ENCODE results near the gene DLST.
A peak's percentile ranks its signal among the peaks of the same experiment; 100 is the strongest.

DLST gene

DNA sequence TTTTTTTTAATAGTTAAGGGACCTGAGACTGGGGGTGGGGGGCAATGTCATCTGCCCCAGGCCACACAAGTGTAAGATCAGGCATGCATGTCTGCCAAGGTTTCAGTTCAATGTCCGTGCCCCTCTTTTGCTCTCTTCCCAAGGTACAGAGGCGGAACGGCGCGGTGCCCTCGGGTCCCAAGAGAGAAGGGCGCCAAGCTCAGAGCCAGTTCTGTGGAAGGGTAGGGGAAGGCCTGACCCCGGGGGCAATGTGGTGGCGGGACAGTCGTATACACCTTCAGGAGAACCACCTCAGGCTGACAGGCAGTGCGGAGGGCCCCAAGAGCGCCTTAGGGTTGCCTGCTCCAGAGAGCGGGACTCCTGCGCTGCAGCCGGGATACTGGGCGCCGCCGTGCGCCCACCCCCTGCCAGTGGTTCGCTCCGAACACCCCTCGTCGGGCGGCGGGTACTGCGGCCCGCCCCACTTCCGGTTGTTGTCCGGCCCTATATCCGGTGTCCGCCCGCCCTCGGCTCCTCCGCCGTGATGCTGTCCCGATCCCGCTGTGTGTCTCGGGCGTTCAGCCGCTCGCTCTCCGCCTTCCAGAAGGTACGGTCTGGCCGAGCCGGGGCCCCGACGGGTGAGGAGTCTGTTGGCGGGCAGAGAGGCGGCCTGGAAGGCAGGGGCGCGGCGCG lies at the start of gene DLST:
DLST (plus strand) TSS at position 486 of the 672 bp plus-strand sequence; CDS start at position 524, 38 bp downstream.
- no peaks in the 10 kb centered on the region for H3K27me3 Mint-ChIP-seq
- H3K9me3 Mint-ChIP-seq = no peaks in the 10 kb centered on the region
- peak within 1 kb of the TSS; percentile 99 for H3K4me3 Mint-ChIP-seq
- H3K4me1 Mint-ChIP-seq (ENCODE audit: low read depth) = peaks cover 60% of the 10 kb centered on the region
- H3K36me3 Mint-ChIP-seq (ENCODE audit: low read depth) = peaks cover 41% of the 10 kb centered on the region
- peak within 1 kb of the TSS; percentile 96 for H3K27ac Mint-ChIP-seq

DNA sequence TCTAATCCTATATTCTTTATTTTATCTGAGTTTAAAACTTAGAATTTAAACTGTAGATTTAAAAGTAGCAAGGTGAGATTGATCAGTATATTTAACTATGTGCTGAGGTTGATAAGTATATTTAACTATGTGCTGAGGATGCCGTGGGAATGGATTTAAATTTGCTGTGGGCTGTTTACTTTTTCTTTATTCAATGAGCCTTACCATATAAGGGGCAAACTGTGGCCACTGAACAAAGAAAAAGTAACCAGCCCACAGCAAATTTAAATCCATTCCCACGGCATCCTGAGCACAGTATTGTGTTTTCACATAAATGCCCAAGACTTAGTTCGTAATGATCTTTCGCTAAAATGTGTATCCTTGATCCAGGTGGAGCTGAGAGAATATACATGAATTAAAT lies 48.9 kb upstream of the DLST start:
- Mint-ChIP-seq H3K9me3 (no peaks in the 10 kb centered on the region), H3K4me1 (ENCODE audit: low read depth) (peaks cover 37% of the 10 kb centered on the region), H3K27me3 (no peaks in the 10 kb centered on the region), H3K27ac (no peak overlapping the region), H3K36me3 (ENCODE audit: low read depth) (peaks cover 42% of the 10 kb centered on the region), H3K4me3 (no peak overlapping the region)

DNA sequence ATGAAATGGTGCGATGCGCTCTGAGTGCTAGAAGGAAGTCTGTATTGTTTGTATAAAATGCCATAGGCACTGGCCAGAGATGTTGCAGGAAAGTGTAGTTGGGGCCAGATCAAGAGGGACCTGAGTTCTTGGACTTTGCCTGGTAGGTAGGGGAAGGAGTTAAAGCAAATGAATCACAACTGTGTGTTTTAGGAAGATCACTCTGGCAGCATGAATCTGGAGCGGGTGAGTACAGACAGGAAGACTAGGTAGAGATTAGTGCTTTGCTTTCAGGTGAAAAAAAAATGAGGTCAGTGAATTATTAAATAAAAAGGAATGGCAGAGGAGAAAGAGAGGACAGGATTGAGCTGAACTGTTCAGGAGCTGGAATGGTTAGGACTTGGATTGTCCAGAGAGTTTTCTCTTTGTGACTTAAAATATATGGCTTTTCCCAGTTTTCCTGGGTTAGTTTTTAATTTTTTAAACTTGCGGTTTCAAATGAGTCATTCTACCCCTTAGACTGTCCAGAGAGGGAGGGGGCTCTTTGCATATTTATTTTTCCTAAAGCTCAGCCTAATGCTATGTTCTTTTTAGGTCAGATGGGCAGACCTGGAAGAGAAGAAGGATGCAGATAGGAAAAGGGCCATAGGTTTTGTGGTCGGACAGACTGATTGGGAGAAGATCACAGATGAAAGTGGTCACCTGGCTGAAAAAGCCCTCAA lies 46.9 kb upstream of the DLST start:
- H3K36me3 Mint-ChIP-seq (ENCODE audit: low read depth) = peaks cover 43% of the 10 kb centered on the region
- no peak overlapping the region for H3K4me3 Mint-ChIP-seq
- H3K9me3 Mint-ChIP-seq = no peaks in the 10 kb centered on the region
- no peaks in the 10 kb centered on the region for H3K27me3 Mint-ChIP-seq
- H3K4me1 Mint-ChIP-seq (ENCODE audit: low read depth) = peaks cover 54% of the 10 kb centered on the region
- peak overlapping the region; percentile 54 for H3K27ac Mint-ChIP-seq

DNA sequence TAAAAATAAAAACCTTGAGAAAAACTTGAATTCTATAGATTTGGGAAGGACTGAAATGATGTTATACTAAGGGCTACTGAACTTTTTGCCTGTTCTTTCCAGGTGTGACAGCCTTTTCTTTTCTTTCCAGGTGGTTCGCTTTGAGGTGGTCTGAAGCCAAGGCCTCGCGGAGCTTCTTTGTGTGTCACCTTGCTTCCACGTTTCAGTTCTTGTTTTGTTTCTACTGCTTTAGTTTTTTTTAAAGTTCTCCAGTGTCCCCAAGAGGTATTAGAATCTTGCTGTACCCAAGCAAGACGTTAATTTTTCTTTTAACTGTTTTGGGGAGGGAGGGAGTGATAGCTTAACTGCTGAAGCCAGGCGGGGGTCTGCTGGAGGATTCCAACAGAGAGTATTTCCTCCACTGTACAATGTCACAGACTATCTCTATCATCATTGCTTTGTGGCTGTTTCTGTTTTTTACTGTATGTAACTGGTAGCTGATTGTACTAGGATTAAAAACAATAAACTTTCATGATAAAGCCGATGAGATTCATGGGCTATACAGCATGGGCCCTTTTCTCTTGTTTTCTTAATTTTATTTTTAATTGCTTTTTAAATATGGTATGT lies 46.0 kb upstream of the DLST start:
- H3K9me3 Mint-ChIP-seq = no peaks in the 10 kb centered on the region
- H3K27ac Mint-ChIP-seq = peak overlapping the region; percentile 69
- no peak overlapping the region for H3K4me3 Mint-ChIP-seq
- peaks cover 40% of the 10 kb centered on the region for H3K36me3 Mint-ChIP-seq (ENCODE audit: low read depth)
- peaks cover 63% of the 10 kb centered on the region for H3K4me1 Mint-ChIP-seq (ENCODE audit: low read depth)
- no peaks in the 10 kb centered on the region for H3K27me3 Mint-ChIP-seq

DNA sequence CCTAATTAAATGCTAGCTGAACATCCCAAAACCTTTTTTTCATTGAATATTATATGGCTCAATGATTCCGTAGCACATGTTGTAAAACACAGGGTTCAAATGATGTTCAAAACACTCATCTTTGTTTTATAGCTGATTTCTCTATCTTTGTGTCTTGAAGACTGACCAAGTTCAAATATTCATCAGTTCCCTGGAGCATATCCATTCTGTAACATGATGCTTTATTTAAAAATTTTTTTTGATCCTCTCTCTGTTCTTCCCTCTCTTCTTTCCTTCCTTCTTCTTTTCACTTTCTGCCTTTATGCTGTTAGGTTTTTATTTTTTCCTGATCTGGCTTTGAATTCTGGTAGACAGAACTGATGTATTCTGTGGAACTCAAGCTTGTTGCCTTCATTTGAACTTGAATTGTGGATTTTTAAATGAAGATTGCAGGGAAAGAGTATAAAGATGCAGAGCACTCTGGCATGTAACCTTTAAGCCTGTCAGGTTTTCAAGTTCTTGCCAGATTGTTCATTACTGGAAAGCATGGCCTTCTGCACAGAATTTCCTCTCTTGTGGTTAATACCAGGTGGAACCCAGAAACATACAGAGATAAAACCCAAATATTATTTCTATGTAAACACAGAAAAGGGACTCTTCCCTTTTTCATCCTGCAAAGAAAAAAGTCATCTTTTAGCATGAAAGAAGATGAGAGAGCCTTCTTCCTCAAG lies 45.3 kb upstream of the DLST start:
- peak overlapping the region; percentile 44 for H3K4me3 Mint-ChIP-seq
- no peaks in the 10 kb centered on the region for H3K27me3 Mint-ChIP-seq
- H3K4me1 Mint-ChIP-seq (ENCODE audit: low read depth) = peaks cover 70% of the 10 kb centered on the region
- peak overlapping the region; percentile 89 for H3K27ac Mint-ChIP-seq
- no peaks in the 10 kb centered on the region for H3K9me3 Mint-ChIP-seq
- peaks cover 41% of the 10 kb centered on the region for H3K36me3 Mint-ChIP-seq (ENCODE audit: low read depth)

DNA sequence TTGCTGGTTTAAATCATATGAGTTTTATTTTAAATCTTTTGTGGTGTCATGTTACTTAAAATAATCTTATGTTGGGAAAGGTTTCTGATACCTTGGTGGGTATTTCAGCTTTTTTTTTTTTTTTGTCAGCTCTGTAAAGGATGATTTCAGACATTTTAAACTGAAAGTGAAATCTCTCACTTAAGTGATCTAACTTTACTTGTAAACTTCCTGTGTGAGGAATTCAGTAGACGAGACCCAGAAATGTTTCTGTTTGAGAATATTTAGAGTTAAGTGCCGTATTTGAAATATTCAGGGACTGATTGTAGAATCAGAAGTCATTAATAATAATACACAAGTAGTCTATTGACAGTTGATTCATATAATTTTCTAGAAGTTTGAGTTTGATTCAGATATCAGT lies 43.5 kb upstream of the DLST start:
- Mint-ChIP-seq H3K27me3 (no peaks in the 10 kb centered on the region), H3K4me1 (ENCODE audit: low read depth) (peaks cover 84% of the 10 kb centered on the region), H3K9me3 (no peaks in the 10 kb centered on the region), H3K4me3 (peak overlapping the region; percentile 59), H3K36me3 (ENCODE audit: low read depth) (peaks cover 41% of the 10 kb centered on the region), H3K27ac (peak overlapping the region; percentile 79)

DNA sequence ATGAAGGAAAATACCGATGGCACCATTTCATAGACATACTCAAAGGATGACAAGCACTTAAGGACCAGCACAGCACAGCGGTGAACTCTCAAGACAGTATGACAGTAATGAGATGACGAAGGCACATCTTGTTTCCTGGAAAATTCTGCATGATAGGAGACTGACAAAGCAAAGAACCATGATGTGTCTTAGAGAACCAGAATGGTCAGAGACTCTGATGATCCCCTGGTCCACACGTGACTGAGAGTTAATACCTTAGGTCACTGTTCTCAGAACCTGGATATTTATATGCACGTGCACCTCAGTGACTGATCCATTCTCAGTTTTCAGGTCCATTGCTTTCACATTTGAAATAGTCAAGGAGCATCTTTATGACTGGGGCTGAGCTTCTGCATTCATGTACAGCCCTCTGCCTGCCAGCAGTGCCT lies 41.1 kb upstream of the DLST start:
- Mint-ChIP-seq H3K36me3 (ENCODE audit: low read depth) (peaks cover 34% of the 10 kb centered on the region), H3K9me3 (no peaks in the 10 kb centered on the region), H3K27ac (peak overlapping the region; percentile 78), H3K27me3 (no peaks in the 10 kb centered on the region), H3K4me3 (no peak overlapping the region), H3K4me1 (ENCODE audit: low read depth) (peaks cover 69% of the 10 kb centered on the region)

DNA sequence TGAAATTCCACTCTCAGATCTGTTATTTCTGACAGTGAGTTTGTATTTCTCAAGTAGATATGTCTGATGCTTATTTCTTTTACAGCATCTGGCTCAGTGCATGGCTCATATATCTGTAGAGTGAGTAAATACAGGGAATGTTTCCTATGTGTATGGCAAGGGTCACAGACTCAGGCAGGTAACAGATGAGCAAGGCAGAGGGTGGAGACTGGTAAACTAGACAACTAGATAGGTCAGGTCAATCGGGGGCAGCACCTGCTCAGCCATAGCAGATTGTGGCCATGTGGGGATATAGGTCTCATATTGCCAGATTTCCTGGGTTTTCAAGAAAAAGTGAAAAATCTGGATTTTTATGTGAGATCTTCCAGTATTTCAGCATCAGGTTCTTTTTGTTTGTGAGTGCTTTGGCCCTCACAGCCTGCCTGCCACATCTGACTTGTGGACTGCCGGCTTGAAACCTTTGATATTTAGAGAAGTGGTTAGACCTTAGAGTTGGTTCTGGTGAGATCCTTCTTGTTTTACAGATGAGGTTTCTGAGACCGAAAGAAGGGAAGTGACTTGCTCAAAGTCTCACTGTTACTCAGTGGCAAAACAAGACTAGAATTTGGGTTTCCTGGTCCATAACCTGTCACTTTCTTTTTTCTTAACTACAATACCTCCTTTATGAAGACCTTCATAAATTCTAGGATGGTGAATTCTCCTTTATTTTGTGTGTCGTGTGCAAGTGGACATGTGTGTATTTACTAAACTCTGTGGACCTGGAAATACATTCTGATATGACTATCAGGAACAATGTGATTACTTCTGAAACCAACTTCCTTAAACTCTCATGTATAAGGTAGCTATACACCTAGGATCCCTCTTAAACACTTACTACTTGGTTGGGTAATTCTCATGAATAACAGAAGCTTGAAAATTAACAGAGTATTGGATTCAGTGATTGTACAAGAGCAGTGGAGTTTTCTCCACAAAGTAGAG lies 40.2 kb upstream of the DLST start:
- Mint-ChIP-seq H3K9me3 (no peaks in the 10 kb centered on the region), H3K4me3 (peak overlapping the region; percentile 53), H3K27ac (peak overlapping the region; percentile 78), H3K36me3 (ENCODE audit: low read depth) (peaks cover 31% of the 10 kb centered on the region), H3K4me1 (ENCODE audit: low read depth) (peaks cover 66% of the 10 kb centered on the region), H3K27me3 (no peaks in the 10 kb centered on the region)

DNA sequence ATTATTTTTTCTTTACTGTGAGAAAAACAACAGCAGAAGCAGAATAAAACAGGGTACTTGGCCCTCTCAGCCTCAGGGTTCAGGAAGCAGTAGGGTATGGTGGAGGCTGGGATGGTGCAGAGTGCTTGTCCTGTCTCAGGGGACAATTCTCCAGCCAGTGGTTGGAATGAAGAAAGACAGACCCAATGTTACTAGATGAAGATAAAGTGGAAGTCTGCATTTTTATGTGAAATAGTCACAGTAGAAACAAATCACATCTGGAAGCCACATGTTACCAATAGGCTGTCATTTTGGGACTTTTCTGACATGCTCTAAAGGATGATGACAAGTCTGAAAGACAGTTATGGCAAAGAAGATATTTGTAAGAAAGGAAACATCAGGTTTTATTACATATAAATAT lies 38.1 kb upstream of the DLST start:
- Mint-ChIP-seq H3K27ac (no peak overlapping the region), H3K9me3 (no peaks in the 10 kb centered on the region), H3K4me3 (no peak overlapping the region), H3K27me3 (no peaks in the 10 kb centered on the region), H3K36me3 (ENCODE audit: low read depth) (peaks cover 14% of the 10 kb centered on the region), H3K4me1 (ENCODE audit: low read depth) (peaks cover 44% of the 10 kb centered on the region)

DNA sequence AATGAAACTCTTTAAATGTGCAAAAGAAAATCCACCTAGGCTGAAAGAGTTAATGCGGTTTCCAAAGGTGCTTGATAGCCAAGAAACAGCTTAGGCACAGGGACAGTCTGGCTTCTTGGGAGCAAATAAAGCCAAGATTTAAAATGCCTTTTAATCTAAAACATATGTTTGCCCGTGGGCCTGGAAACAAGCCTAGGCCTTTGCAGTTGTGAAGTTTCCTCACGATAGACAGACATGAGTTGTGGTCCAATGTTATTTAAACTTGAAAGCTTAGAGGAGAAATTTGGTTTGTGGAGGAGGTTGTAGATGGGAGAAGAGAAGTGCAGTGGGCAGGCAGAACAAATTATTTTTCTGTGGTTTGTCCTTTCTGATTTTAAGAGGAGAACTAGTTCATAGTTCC lies 35.5 kb upstream of the DLST start:
- Mint-ChIP-seq H3K4me3 (no peak overlapping the region), H3K4me1 (ENCODE audit: low read depth) (peaks cover 22% of the 10 kb centered on the region), H3K9me3 (no peaks in the 10 kb centered on the region), H3K36me3 (ENCODE audit: low read depth) (no peaks in the 10 kb centered on the region), H3K27ac (no peak overlapping the region), H3K27me3 (no peaks in the 10 kb centered on the region)

DNA sequence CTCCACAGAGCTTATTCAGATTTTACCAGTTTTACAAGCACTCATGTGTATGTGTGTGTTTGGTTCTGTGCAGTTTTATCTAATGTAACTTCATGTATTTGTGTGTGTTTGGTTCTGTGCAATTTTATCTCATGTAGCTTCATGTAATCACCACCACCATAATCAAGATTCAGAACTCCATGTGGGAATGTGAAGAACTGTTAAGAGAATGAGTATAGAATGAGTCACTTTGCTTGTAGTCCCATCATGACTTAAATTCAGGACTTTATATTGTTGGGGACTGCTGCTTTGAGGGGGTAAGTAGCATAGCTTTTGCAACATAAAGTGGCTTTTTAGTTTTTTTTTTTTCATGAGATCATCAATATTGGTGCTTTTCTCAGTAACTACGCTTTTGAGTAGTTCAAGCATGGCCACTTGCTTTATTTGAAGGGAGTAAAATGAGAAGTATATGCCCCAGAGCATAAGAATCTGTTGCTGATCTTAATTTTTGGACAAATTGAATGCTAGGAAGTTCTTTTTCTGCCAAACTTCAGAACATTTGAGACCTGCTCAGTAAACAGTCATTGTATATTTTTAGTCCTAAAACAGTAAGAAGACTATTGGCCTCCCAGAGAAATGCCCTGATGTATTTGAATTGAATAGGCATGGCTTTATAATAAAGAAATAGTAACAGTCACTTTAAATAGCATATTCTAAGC lies 34.6 kb upstream of the DLST start:
- H3K27me3 Mint-ChIP-seq = no peaks in the 10 kb centered on the region
- no peaks in the 10 kb centered on the region for H3K9me3 Mint-ChIP-seq
- no peak overlapping the region for H3K27ac Mint-ChIP-seq
- no peaks in the 10 kb centered on the region for H3K36me3 Mint-ChIP-seq (ENCODE audit: low read depth)
- no peak overlapping the region for H3K4me3 Mint-ChIP-seq
- peaks cover 13% of the 10 kb centered on the region for H3K4me1 Mint-ChIP-seq (ENCODE audit: low read depth)

DNA sequence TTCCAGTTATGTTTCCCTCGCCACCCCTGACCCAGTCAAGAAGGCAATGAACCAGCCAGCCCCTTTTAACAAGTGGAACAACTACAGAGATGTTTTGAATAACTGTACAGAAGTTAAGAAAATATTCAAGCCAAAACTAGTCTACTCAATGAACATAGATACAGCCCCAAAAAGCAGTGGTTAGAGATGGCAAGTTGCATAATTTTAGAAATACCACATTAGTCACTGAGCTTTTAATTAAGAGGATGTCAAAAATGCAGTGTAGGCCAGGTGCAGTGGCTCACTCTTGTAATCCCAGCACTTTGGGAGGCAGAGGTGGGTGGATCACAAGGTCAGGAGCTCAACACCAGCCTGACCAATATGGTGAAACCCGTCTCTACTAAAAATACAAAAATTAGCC lies 32.9 kb upstream of the DLST start:
- Mint-ChIP-seq H3K36me3 (ENCODE audit: low read depth) (no peaks in the 10 kb centered on the region), H3K27me3 (no peaks in the 10 kb centered on the region), H3K4me3 (no peak overlapping the region), H3K27ac (no peak overlapping the region), H3K4me1 (ENCODE audit: low read depth) (peaks cover 23% of the 10 kb centered on the region), H3K9me3 (no peaks in the 10 kb centered on the region)

DNA sequence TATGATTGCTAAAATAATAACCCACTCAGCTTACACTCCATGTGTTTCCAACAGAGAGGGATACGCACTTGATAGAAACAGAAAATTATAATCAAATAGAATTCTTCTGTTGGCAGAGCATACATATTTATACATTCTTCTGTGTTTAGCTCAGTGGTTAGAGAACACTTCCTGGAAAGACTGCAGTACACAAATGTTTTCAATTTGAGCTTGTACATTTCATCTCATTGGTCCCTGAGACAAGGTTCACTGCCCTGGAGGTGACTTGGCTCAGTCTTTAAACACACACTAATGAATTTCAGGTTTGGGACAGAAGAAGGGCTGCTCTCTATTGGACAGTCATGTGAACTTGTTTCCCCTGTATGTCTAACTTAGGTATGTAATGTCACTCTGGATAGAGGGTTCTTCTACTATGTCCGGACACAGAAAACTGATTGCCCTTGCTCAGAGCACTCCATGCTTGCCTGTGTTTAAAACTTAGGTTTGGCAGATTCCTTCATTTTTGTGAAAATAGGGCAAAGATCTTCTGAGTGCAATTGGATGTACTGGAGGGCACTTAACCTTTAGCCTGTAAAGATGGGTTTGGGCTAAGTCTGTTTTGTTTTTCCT lies 28.7 kb upstream of the DLST start:
- H3K27ac Mint-ChIP-seq = no peak overlapping the region
- H3K9me3 Mint-ChIP-seq = no peaks in the 10 kb centered on the region

More for the DNA sequence above, 28.7 kb upstream of the DLST start:
- H3K4me3 Mint-ChIP-seq = no peak overlapping the region
- H3K4me1 Mint-ChIP-seq (ENCODE audit: low read depth) = peaks cover 23% of the 10 kb centered on the region
- H3K27me3 Mint-ChIP-seq = no peaks in the 10 kb centered on the region
- no peaks in the 10 kb centered on the region for H3K36me3 Mint-ChIP-seq (ENCODE audit: low read depth)
